Measurements from ENCODE around the gene TCP11L2. TPM values are rescaled to one million over a fixed set of nuclear protein-coding genes. Genes with fewer than 3 reads are reported as not detected.
"Not testable (repeated sequence)": the region's sequence is repeated elsewhere in the genome, so short reads cannot be mapped to it uniquely, and the experiment has no call there.

The TCP11L2 gene
- total and polyA plus RNA-seq, 4 donors, result 5.5 to 50.9 (median 17.0) TPM

DNA sequence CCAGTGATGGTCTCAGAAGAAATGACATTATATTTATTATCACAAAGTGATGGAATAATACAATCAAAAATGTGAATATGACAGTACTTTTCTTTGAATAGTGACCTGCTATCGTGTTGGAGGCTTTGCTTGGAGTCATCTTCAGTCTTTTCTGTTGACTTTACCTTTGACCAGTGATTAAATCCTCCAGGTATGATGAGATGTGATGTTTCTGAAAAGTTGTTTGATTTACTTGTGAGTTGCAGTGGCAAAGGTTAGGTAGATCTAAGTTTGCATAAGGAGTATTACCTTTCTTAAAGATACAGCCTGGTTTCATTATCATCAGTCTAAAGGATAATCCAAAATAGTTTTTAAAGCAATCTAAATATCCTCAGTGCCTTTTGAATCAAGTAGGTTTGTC, 4.6 kb downstream of the TCP11L2 start:
- H3K27me3 ChIP-seq (ENCODE audit: control insufficient read depth in 1 of 2, insufficient read depth in 2 of 2, low read length in 1 of 2), result no peaks in the 10 kb centered on the region
- ATAC-seq (ENCODE audit: low FRiP score) (no peak), DNase-seq (no peak)
- H3K27ac ChIP-seq (ENCODE audit: low read depth in 1 of 2, low read length in 2 of 2), result no peak overlapping the region
- intact Hi-C loops (cut with DNase I), result no loop called here
- no peaks in the 10 kb centered on the region for H3K36me3 ChIP-seq (ENCODE audit: control insufficient read depth in 1 of 2, insufficient read depth in 2 of 2, low read length in 1 of 2)
- 90 to 92% methylated on average over 1 of the region's 1 CpG for WGBS, 2 donors
- no peaks in the 10 kb centered on the region for H3K4me1 ChIP-seq (ENCODE audit: control insufficient read depth in 1 of 2, insufficient read depth in 2 of 2, low read length in 2 of 2)
- H3K4me3 ChIP-seq (ENCODE audit: low read length in 2 of 2), result no peak overlapping the region
- H3K9me3 ChIP-seq (ENCODE audit: control insufficient read depth, low read length), result no peaks in the 10 kb centered on the region

- intact Hi-C loops (cut with DNase I), result no loop called here
- no peaks in the 10 kb centered on the region for H3K36me3 ChIP-seq (ENCODE audit: control insufficient read depth in 1 of 2, insufficient read depth in 2 of 2, low read length in 1 of 2)
- no peak overlapping the region for H3K27ac ChIP-seq (ENCODE audit: low read depth in 1 of 2, low read length in 2 of 2)
- no peak for DNase-seq
- no peaks in the 10 kb centered on the region for H3K4me1 ChIP-seq (ENCODE audit: control insufficient read depth in 1 of 2, insufficient read depth in 2 of 2, low read length in 2 of 2)
- 89 to 93% methylated on average over 1 of the region's 1 CpG for WGBS, 2 donors
- no peaks in the 10 kb centered on the region for H3K9me3 ChIP-seq (ENCODE audit: control insufficient read depth, low read length)
- no peak overlapping the region for H3K4me3 ChIP-seq (ENCODE audit: low read length in 2 of 2)
- ATAC-seq (ENCODE audit: low FRiP score), result no peak
- no peaks in the 10 kb centered on the region for H3K27me3 ChIP-seq (ENCODE audit: control insufficient read depth in 1 of 2, insufficient read depth in 2 of 2, low read length in 1 of 2)
Measured at GRCh38 chr12:106308121-106308520, 5.6 kb downstream of the TCP11L2 start.

GRCh38 chr12:106308611-106309010, 6.1 kb downstream of the TCP11L2 start:
- H3K27me3 ChIP-seq (ENCODE audit: control insufficient read depth in 1 of 2, insufficient read depth in 2 of 2, low read length in 1 of 2), result no peaks in the 10 kb centered on the region
- no peaks in the 10 kb centered on the region for H3K9me3 ChIP-seq (ENCODE audit: control insufficient read depth, low read length)
- 93 to 96% methylated on average over 3 of the region's 3 CpGs for WGBS, 2 donors
- intact Hi-C loops (cut with DNase I), result no loop called here
- H3K4me1 ChIP-seq (ENCODE audit: control insufficient read depth in 1 of 2, insufficient read depth in 2 of 2, low read length in 2 of 2), result no peaks in the 10 kb centered on the region
- no peaks in the 10 kb centered on the region for H3K36me3 ChIP-seq (ENCODE audit: control insufficient read depth in 1 of 2, insufficient read depth in 2 of 2, low read length in 1 of 2)
- no peak overlapping the region for H3K4me3 ChIP-seq (ENCODE audit: low read length in 2 of 2)
- no peak for ATAC-seq (ENCODE audit: low FRiP score)
- no peak for DNase-seq
- H3K27ac ChIP-seq (ENCODE audit: low read depth in 1 of 2, low read length in 2 of 2), result no peak overlapping the region

- WGBS, 2 donors, result 82 to 84% methylated on average over 7 of the region's 7 CpGs
- Histone ChIP-seq H3K4me1 (ENCODE audit: control insufficient read depth in 1 of 2, insufficient read depth in 2 of 2, low read length in 2 of 2) (no peaks in the 10 kb centered on the region), H3K4me3 (ENCODE audit: low read length in 2 of 2) (no peak overlapping the region), H3K9me3 (ENCODE audit: control insufficient read depth, low read length) (no peaks in the 10 kb centered on the region), H3K27ac (ENCODE audit: low read depth in 1 of 2, low read length in 2 of 2) (no peak overlapping the region), H3K36me3 (ENCODE audit: control insufficient read depth in 1 of 2, insufficient read depth in 2 of 2, low read length in 1 of 2) (no peaks in the 10 kb centered on the region), H3K27me3 (ENCODE audit: control insufficient read depth in 1 of 2, insufficient read depth in 2 of 2, low read length in 1 of 2) (no peaks in the 10 kb centered on the region)
- DNase-seq (no peak), ATAC-seq (ENCODE audit: low FRiP score) (no peak)
- intact Hi-C loops (cut with DNase I), result no loop called here
Measured at GRCh38 chr12:106309671-106310505, 7.4 kb downstream of the TCP11L2 start.

GRCh38 chr12:106310687-106311086, 8.2 kb downstream of the TCP11L2 start:
- no peaks in the 10 kb centered on the region for H3K4me1 ChIP-seq (ENCODE audit: control insufficient read depth in 1 of 2, insufficient read depth in 2 of 2, low read length in 2 of 2)
- no peak for DNase-seq
- WGBS, 2 donors, result 92 to 94% methylated on average over 5 of the region's 5 CpGs
- intact Hi-C loops (cut with DNase I), result no loop called here
- no peaks in the 10 kb centered on the region for H3K27me3 ChIP-seq (ENCODE audit: control insufficient read depth in 1 of 2, insufficient read depth in 2 of 2, low read length in 1 of 2)
- no peak overlapping the region for H3K27ac ChIP-seq (ENCODE audit: low read depth in 1 of 2, low read length in 2 of 2)
- no peak for ATAC-seq (ENCODE audit: low FRiP score)
- no peaks in the 10 kb centered on the region for H3K9me3 ChIP-seq (ENCODE audit: control insufficient read depth, low read length)
- H3K36me3 ChIP-seq (ENCODE audit: control insufficient read depth in 1 of 2, insufficient read depth in 2 of 2, low read length in 1 of 2), result peaks cover 0 to 2% of the 10 kb centered on the region in 2 donors
- H3K4me3 ChIP-seq (ENCODE audit: low read length in 2 of 2), result no peak overlapping the region

- no peak overlapping the region for H3K27ac ChIP-seq (ENCODE audit: low read depth in 1 of 2, low read length in 2 of 2)
- H3K9me3 ChIP-seq (ENCODE audit: control insufficient read depth, low read length), result no peaks in the 10 kb centered on the region
- no peak overlapping the region for H3K4me3 ChIP-seq (ENCODE audit: low read length in 2 of 2)
- WGBS, 2 donors, result 79 to 84% methylated on average over 8 of the region's 8 CpGs
- H3K36me3 ChIP-seq (ENCODE audit: control insufficient read depth in 1 of 2, insufficient read depth in 2 of 2, low read length in 1 of 2), result peaks cover 0 to 2% of the 10 kb centered on the region in 2 donors
- no peak for ATAC-seq (ENCODE audit: low FRiP score)
- no peaks in the 10 kb centered on the region for H3K27me3 ChIP-seq (ENCODE audit: control insufficient read depth in 1 of 2, insufficient read depth in 2 of 2, low read length in 1 of 2)
- no peaks in the 10 kb centered on the region for H3K4me1 ChIP-seq (ENCODE audit: control insufficient read depth in 1 of 2, insufficient read depth in 2 of 2, low read length in 2 of 2)
- intact Hi-C loops (cut with DNase I), result no loop called here
- no peak for DNase-seq
Measured at GRCh38 chr12:106311139-106311538, 8.6 kb downstream of the TCP11L2 start.

- H3K4me1 ChIP-seq (ENCODE audit: control insufficient read depth in 1 of 2, insufficient read depth in 2 of 2, low read length in 2 of 2); H3K9me3 ChIP-seq (ENCODE audit: control insufficient read depth, low read length); H3K27me3 ChIP-seq (ENCODE audit: control insufficient read depth in 1 of 2, insufficient read depth in 2 of 2, low read length in 1 of 2); ATAC-seq (ENCODE audit: low FRiP score); H3K4me3 ChIP-seq (ENCODE audit: low read length in 2 of 2); DNase-seq; intact Hi-C loops (cut with DNase I); H3K27ac ChIP-seq (ENCODE audit: low read depth in 1 of 2, low read length in 2 of 2); H3K36me3 ChIP-seq (ENCODE audit: control insufficient read depth in 1 of 2, insufficient read depth in 2 of 2, low read length in 1 of 2): not testable (repeated sequence)
- WGBS, 2 donors, result 57 to 58% methylated on average over 4 of the region's 4 CpGs
Measured at GRCh38 chr12:106313413-106313812, 10.9 kb downstream of the TCP11L2 start.

GRCh38 chr12:106315523-106315922, 13.0 kb downstream of the TCP11L2 start:
- intact Hi-C loops (cut with DNase I), result no loop called here
- Histone ChIP-seq H3K9me3 (ENCODE audit: control insufficient read depth, low read length) (no peaks in the 10 kb centered on the region), H3K4me3 (ENCODE audit: low read length in 2 of 2) (no peak overlapping the region), H3K36me3 (ENCODE audit: control insufficient read depth in 1 of 2, insufficient read depth in 2 of 2, low read length in 1 of 2) (peaks cover 0 to 8% of the 10 kb centered on the region in 2 donors), H3K27me3 (ENCODE audit: control insufficient read depth in 1 of 2, insufficient read depth in 2 of 2, low read length in 1 of 2) (no peaks in the 10 kb centered on the region), H3K4me1 (ENCODE audit: control insufficient read depth in 1 of 2, insufficient read depth in 2 of 2, low read length in 2 of 2) (no peaks in the 10 kb centered on the region), H3K27ac (ENCODE audit: low read depth in 1 of 2, low read length in 2 of 2) (no peak overlapping the region)
- no peak for ATAC-seq (ENCODE audit: low FRiP score)
- no peak for DNase-seq
- WGBS, 2 donors, result 88 to 91% methylated on average over 4 of the region's 4 CpGs

DNA sequence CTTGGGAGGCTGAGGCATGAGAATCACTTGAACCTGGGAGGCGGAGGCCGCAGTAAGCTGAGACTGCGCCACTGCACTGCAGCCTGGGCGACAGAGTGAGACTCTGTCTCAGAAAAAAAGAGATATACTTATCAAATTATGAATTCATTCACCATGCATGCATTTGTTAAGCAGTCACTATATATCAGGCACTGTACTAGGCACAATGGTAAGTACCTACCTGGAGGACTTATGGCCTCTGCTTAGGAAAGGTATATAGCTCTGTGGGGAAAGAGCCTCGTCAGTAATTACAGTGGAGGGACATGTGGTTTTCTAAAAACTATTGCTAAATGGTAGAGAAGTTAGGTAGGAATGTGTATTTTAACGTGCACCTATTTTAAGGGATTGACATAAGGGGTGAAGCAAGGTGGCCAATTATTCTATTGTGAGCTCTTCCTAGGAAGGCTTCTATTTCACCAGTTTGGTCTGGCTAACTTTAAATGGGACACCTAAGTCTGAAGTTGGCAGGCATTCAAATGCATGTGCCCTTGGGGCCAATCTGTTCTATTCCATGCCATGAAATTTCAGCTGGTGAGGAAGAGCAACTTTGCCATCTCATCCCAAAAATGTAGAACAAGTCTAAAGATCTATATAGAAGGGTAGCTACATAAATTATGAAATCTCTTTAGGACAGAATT, 15.0 kb downstream of the TCP11L2 start:
- no peaks in the 10 kb centered on the region for H3K27me3 ChIP-seq (ENCODE audit: control insufficient read depth in 1 of 2, insufficient read depth in 2 of 2, low read length in 1 of 2)
- ATAC-seq (ENCODE audit: low FRiP score) (no peak), DNase-seq (no peak)
- intact Hi-C loops (cut with DNase I), result no loop called here
- peaks cover 0 to 15% of the 10 kb centered on the region in 2 donors for H3K36me3 ChIP-seq (ENCODE audit: control insufficient read depth in 1 of 2, insufficient read depth in 2 of 2, low read length in 1 of 2)
- H3K27ac ChIP-seq (ENCODE audit: low read depth in 1 of 2, low read length in 2 of 2), result no peak overlapping the region
- H3K4me3 ChIP-seq (ENCODE audit: low read length in 2 of 2), result no peak overlapping the region
- no peaks in the 10 kb centered on the region for H3K4me1 ChIP-seq (ENCODE audit: control insufficient read depth in 1 of 2, insufficient read depth in 2 of 2, low read length in 2 of 2)
- WGBS, 2 donors, result 95 to 97% methylated on average over 6 of the region's 6 CpGs
- no peaks in the 10 kb centered on the region for H3K9me3 ChIP-seq (ENCODE audit: control insufficient read depth, low read length)

Measured in aorta (tissue), 5 donors.